HG03378 (cell line): Measurements from ENCODE around the gene AGFG1.
"Not testable (repeated sequence)": the region's sequence is repeated elsewhere in the genome, so short reads cannot be mapped to it uniquely, and the experiment has no call there.

Experiments used
- ATAC-seq: cut with Tn5 transposase; IDR thresholded peaks from one replicate; pipeline ENCODE4 v1.9.1; 2021; ENCODE audit warnings: mild to moderate bottlenecking, moderate library complexity; ENCODE audit not compliant: unreplicated experiment

AGFG1 gene

DNA sequence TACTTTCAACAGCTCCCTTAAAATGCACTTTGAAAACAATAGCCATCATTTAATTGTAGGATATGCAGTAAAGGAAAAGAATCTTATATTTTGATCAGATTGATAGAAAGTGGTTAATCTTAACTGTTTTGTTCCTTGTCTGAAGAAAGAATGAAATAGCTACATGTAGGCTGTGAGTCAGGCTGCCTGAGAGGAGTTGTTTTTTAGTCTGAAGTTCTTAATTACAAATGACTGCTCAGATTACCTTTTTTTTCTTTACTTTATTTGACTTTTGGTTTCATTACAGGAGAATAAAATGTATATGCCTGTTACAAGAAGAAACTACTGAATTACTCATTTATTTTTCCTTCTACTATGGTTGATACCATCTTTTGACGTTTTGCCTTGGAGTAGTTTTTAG lies 56.8 kb downstream of the AGFG1 start:
- no peak for ATAC-seq

DNA sequence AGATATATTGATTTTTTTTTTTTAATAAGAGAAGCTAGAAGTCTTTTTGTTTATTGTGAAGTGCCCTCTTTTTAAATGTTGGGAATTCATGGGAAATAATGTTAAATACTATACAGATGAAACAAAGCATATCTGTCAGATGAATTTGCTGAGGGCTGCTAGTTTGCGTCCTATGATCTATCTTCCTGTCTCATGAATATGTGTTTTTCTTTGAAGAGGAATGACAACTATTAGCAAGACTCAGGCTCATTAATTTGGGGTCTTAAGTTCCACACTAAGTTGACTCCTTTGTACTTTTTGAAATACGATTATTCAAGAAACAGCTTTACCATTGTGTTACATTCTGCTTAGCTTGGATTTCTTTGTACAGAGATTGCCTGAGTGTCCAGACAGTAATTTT lies 57.9 kb downstream of the AGFG1 start:
- no peak for ATAC-seq

- ATAC-seq = peak; percentile 74
Measured at GRCh38 chr2:227534714-227535113, 62.8 kb downstream of the AGFG1 start.

DNA sequence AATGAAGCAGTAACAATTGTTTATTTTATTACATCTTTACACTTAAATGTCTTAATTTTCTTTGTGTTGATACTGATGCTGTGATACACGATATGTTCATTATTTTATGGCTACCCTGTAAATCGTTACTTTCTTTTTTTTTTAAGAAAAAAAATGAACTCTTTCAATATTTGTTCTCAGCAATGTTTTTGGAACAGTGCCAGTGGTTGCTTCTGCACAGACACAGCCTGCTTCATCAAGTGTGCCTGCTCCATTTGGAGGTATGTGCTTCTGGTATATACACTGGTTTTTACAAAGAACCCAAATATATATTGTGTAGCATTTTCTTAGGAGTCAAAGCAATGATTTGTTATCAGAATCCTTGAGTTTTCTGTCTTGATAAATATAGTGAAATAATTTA lies 64.5 kb downstream of the AGFG1 start:
- ATAC-seq = no peak

GRCh38 chr2:227539465-227539956 lies 67.6 kb downstream of the AGFG1 start:
- ATAC-seq = no peak

DNA sequence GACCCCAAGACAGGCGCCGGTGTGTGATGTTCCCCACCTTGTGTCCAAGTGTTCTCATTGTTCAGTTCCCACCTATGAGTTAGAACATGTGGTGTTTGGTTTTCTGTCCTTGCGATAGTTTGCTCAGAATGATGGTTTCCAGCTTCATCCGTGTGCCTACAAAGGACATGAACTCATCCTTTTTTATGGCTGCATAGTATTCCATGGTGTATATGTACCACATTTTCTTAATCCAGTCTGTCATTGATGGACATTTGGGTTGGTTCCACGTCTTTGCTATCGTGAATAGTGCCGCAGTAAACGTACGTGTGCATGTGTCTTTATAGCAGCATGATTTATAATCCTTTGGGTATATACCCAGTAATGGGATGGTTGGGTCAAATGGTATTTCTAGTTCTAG lies 68.4 kb downstream of the AGFG1 start:
- ATAC-seq = not testable (repeated sequence)

GRCh38 chr2:227545990-227546389 lies 74.0 kb downstream of the AGFG1 start:
- no peak for ATAC-seq

DNA sequence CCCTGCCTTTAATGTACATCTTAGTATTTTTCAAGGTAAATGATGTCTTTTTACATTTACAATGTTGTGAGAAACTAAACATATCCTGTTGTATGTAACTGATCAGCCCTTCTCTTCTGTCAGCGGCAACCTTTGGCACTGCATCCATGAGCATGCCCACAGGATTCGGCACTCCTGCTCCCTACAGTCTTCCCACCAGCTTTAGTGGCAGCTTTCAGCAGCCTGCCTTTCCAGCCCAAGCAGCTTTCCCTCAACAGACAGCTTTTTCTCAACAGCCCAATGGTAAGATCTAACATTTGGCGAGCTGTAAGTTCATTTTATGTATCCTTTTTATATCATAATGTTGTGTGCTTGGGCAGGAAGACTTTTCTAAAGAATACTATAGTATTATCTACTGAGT lies 79.9 kb downstream of the AGFG1 start:
- no peak for ATAC-seq

DNA sequence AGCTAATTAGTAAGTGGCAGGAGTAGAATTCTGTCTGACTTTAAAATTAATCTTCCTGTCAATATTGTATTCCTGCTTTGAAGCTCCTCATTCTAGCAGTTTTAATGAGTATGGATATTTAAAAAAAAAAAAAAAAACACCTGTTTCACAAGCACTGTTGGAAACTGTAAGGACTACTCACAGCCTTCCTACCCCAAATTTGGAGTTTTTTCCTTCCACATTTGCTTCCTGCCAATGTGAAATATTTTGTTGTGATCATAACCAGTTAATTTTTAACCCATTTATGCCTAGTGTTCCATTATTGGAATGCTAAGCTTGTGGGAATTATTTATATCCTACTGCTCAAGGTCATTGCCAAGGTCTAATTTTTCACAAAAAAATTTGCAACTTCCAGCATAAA lies 90.6 kb downstream of the AGFG1 start:
- ATAC-seq = no peak

DNA sequence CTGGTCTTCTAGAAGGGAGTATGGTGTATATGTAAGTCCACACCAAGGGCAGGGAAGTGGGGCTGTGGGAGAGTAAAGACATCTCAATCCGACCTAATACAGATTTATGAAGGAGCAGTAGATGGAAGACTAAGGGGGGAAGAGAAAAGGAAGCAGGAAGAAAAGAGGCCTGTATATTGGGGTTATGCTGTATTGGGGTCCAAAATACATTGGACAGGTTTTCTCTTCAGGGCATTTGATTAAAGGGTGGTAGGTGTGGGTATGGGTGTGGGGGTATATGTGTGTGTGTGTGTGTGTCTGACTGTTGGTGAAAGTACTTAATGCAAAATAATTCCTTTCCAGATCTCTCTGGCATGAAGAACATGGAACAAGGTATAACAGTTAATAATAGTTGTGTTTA lies 93.1 kb downstream of the AGFG1 start:
- ATAC-seq = no peak

DNA sequence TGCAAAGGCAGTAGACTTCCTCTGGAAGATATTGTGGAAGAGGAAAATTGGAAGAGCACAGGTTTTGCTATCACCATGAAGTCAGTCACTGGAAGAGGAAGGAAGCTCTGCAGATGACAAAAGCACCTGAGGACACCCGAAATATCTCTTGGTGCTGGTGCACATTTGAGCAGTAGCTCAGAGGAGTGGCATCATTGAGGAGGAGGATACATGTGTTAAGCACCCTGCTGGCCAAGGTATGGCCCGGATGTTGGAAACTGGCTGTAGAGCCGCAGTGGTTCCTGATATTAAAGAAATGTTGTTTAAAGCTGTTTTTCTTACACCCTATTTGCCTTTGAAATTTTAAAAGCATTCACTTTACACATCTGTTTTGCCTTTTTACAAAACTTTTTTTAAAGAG lies 94.1 kb downstream of the AGFG1 start:
- ATAC-seq = no peak

DNA sequence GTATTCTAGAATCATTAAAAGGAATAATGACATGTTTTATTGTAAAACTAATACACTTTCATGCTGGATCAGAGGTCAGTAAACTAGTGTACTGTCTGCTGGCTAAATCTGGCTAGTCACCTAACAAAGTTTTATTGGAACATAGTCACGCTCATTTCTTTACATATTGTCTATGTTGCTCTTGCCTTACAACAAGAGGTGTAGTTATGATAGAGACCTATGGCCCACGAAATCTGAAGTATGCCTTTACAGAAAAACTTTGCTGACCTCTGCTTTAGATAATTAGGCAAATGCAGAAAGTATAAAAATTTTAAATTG lies 96.9 kb downstream of the AGFG1 start:
- ATAC-seq = no peak

- ATAC-seq = no peak
Measured at GRCh38 chr2:227570615-227571014, 98.7 kb downstream of the AGFG1 start.

GRCh38 chr2:227576110-227576509 lies 104.2 kb downstream of the AGFG1 start:
- ATAC-seq = no peak

- ATAC-seq = no peak
Measured at GRCh38 chr2:227576812-227577211, 104.9 kb downstream of the AGFG1 start.

DNA sequence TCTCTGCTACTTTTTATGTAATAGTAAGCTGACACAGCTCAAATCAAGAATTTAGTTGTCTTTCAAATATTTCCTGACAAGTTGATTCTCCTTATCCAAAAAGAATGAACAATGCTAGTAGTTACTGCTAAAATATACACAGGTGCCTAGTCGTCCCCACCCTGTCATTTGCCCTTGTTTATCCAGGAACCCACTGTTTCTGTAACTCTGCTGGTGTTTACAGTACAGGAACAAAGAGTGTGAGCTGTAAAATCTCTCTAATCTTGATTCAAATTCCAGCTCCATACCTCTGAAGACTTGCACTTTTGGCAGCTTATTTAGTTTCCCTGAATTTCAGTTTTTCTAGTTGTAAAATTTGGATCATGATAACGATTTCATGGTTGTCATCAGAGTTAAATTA lies 105.6 kb downstream of the AGFG1 start:
- no peak for ATAC-seq

DNA sequence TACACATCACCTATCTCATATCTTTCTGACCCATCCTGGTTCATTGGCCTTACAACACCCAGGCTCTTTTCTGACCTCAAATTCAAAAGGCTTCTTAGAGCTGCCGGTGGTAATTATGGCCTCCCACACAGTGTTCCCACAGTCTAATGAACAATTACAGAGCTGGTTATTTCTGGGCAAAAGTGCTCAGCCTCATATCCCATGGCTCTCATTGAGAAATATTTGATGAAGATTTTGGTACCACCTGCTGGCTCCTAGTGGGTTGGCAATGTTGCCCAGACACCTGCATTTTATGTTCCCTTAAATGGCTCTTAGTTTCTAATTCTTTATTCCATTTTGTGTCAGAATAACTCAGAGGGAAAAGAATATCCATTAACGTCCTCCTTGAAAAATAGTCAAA lies 106.7 kb downstream of the AGFG1 start:
- no peak for ATAC-seq

GRCh38 chr2:227579791-227580190 lies 107.8 kb downstream of the AGFG1 start:
- ATAC-seq = no peak

DNA sequence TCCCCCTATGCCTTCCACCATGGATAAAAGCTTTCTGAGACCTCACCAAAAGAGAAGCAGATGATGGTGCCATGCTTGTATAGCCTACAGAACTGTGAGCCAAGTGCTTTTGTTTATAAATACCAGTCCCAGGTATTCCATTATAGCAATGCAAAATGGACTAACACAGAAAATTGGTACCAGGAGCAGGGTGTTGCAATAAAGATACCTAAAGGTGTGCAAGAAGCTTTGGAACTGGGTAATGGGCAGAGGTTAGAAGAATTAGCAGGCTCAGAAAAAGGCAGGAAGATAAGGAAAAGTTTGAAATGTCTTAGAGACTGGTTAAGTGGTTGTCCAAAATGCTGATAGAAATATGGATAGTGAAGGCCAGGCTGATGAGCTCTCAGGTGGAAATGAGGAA lies 110.4 kb downstream of the AGFG1 start:
- ATAC-seq = no peak

- ATAC-seq = peak; percentile 62
Measured at GRCh38 chr2:227592694-227593387, 120.9 kb downstream of the AGFG1 start.

GRCh38 chr2:227595797-227596196 lies 123.8 kb downstream of the AGFG1 start:
- ATAC-seq = no peak

DNA sequence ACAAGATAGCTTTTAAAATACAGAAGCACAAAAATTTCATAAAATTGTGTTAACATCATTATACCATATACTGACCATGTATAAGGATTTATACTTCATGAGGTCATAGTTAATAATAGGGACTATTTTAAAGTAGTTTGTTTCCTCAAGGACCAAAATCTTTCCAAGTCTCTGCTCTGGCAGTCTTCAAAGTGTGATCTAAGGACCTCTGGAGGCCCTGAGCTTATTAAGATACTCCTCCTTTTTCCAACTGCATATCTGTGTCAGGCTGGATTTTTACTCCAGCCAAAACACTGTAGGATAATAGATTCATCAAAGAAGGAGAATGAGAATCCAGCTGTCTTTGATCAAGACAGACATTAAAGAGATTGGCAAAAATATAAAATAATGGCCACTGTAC lies 125.1 kb downstream of the AGFG1 start:
- ATAC-seq = no peak

DNA sequence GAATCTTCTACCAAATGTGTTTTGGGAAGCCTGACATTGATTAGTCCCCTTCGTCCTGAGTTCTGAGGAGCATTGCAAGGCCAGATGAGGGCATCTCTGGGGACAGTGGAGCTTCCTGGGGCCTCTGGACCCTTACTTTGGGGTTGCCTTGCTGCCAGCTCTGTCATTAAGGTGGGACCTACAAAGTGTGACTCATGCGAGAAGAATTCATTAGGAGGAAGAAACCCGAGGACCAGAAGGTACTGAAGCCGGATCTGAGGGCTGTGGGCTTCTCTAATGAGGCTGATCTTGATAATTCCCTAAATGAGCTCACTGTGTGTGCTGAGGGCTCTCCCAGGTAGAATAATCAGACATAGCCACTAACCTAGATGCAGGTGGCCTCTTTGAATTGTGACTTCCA lies 126.0 kb downstream of the AGFG1 start:
- ATAC-seq = no peak
